Thyroid gland (tissue), 4 donors: ENCODE data around the gene SYPL2.

Source experiments
- POLR2A ChIP-seq, 2 donors: fragments of 450-650 bp; IDR thresholded peaks; one replicate each; pipeline ENCODE4 v1.6.1; 2017; ENCODE audit warnings: antibody characterized with exemption in 2 of 2, mild to moderate bottlenecking in 2 of 2, moderate library complexity in 1 of 2
- TF ChIP-seq, protein P1 (sequence below), 6 experiments: fragments of 200-600 bp in 3 of 6; fragments of 450-650 bp in 3 of 6; sonication (generic) in 3 of 6; IDR thresholded peaks; one replicate each; pipeline ENCODE4 v1.5.1; 2016 to 2019; ENCODE audit warnings: antibody characterized with exemption in 6 of 6, mild to moderate bottlenecking in 2 of 6, inconsistent platforms in 1 of 6, moderate library complexity in 1 of 6

DNA sequence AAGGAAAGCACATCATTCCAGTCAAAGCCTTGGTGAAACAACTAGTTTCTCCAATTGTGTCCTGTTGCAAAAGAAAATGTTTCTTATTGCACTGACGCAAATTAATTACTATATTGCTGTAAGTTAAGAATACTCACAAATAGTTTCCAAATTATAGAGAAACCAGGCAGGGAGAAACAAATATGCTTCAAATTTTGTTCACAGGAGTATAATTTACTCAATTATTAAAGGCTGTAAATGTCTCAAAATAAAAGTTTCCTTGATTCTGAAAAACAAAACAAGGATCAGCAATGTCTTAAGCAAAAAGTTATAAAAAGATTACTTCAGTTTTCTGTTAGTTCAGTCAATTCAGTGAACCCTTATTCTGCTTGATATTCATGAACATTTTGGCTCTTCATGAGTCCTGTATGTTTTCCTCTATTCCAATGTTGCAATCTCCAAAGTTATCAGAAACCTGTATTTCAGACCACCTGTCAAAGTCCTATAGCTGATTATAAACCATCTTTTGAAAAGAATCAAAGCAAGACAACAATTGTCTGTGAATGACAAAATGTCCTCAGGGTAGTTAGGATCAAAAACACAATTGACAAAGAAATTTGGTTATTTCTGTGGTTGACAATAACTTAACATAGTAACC is 11.7 kb upstream of the SYPL2 start:
- TF ChIP-seq, protein P1, sequence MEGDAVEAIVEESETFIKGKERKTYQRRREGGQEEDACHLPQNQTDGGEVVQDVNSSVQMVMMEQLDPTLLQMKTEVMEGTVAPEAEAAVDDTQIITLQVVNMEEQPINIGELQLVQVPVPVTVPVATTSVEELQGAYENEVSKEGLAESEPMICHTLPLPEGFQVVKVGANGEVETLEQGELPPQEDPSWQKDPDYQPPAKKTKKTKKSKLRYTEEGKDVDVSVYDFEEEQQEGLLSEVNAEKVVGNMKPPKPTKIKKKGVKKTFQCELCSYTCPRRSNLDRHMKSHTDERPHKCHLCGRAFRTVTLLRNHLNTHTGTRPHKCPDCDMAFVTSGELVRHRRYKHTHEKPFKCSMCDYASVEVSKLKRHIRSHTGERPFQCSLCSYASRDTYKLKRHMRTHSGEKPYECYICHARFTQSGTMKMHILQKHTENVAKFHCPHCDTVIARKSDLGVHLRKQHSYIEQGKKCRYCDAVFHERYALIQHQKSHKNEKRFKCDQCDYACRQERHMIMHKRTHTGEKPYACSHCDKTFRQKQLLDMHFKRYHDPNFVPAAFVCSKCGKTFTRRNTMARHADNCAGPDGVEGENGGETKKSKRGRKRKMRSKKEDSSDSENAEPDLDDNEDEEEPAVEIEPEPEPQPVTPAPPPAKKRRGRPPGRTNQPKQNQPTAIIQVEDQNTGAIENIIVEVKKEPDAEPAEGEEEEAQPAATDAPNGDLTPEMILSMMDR (IDR thresholded peaks at IDR 0.05): no peak
- TF ChIP-seq POLR2A (IDR thresholded peaks at IDR 0.05): no peak
